Colonic mucosa (tissue), 4 donors: ENCODE measurements around the gene GLE1. TPM values are rescaled to one million over a fixed set of nuclear protein-coding genes. Genes with fewer than 3 reads are reported as not detected.

Experiments
- DNase-seq: peaks from one replicate; pipeline ENCODE4 v3.0.0-alpha.2; 2020
- H3K27ac ChIP-seq: fragments of 200-600 bp; one replicate; pipeline ENCODE4 v1.8.0; 2021
- H3K27me3 ChIP-seq: fragments of 200-600 bp; one replicate; pipeline ENCODE4 v1.8.0; 2021
- H3K36me3 ChIP-seq: fragments of 200-600 bp; one replicate; pipeline ENCODE4 v1.8.0; 2021
- H3K4me1 ChIP-seq: fragments of 200-600 bp; one replicate; pipeline ENCODE4 v1.8.0; 2021; ENCODE audit warnings: mild to moderate bottlenecking
- H3K4me3 ChIP-seq: fragments of 200-600 bp; one replicate; pipeline ENCODE4 v1.8.0; 2021
- H3K9ac ChIP-seq, 2 donors: one replicate each; pipeline ENCODE4 v1.7.0; 2013; ENCODE audit warnings: control low read depth in 2 of 2, low read depth in 2 of 2, low read length in 2 of 2
- H3K9me3 ChIP-seq: fragments of 200-600 bp; one replicate; pipeline ENCODE4 v1.8.0; 2021
- CTCF ChIP-seq: fragments of 200-600 bp; IDR thresholded peaks from one replicate; pipeline ENCODE4 v1.8.0; 2022; ENCODE audit warnings: antibody characterized with exemption, mild to moderate bottlenecking
- intact Hi-C: fragments of 100-400 bp; cut with DNase I; formaldehyde crosslinking; loops from one replicate; pipeline ENCODE4 v1.14.1; 2022
- total RNA-seq, 2 donors: library from RNA; stranded (reverse); fragmentation: NEBNext Ultra II Directional in 1 of 2; extraction: Animal tissue kit (Norgen Biotek cat#: 25700) in 1 of 2; gene quantifications; one replicate each; pipeline ENCODE4 v1.2.1, GENCODE V29; 2021
- donor health status: healthy.
- donor health status: DM: no; HTN: no; CAD: no.
- donor health status: DM: no; HTN: no; CAD: no.

GLE1 gene
- total RNA-seq, 2 donors from 2014 or later: 30.7 to 44.5 TPM

GRCh38 chr9:128457207-128457606 lies 47.3 kb upstream of the GLE1 start:
- Histone ChIP-seq H3K27me3 (no peaks in the 10 kb centered on the region), H3K4me3 (peak overlapping the region; percentile 90), H3K4me1 (no peaks in the 10 kb centered on the region), H3K27ac (no peak overlapping the region), H3K36me3 (no peaks in the 10 kb centered on the region), H3K9ac (no peak overlapping the region), H3K9me3 (no peaks in the 10 kb centered on the region)
- no peak for TF ChIP-seq CTCF
- no peak for DNase-seq
- intact Hi-C loops: no loop called here

- no peak overlapping the region for H3K4me3 ChIP-seq
- intact Hi-C loops: no loop called here
- H3K27me3 ChIP-seq: no peaks in the 10 kb centered on the region
- no peaks in the 10 kb centered on the region for H3K36me3 ChIP-seq
- H3K9me3 ChIP-seq: no peaks in the 10 kb centered on the region
- H3K4me1 ChIP-seq: no peaks in the 10 kb centered on the region
- no peak for TF ChIP-seq CTCF
- no peak overlapping the region for H3K9ac ChIP-seq
- H3K27ac ChIP-seq: no peak overlapping the region
- no peak for DNase-seq
Observed at GRCh38 chr9:128459011-128459410, 45.5 kb upstream of the GLE1 start.

- no peak for DNase-seq
- no peaks in the 10 kb centered on the region for H3K36me3 ChIP-seq
Observed at GRCh38 chr9:128469070-128469469, 35.4 kb upstream of the GLE1 start.

GRCh38 chr9:128470560-128470959 lies 34.0 kb upstream of the GLE1 start:
- H3K36me3 ChIP-seq: no peaks in the 10 kb centered on the region
- no peak for TF ChIP-seq CTCF

More at GRCh38 chr9:128469070-128469469, 35.4 kb upstream of the GLE1 start:
- Histone ChIP-seq H3K27me3 (no peaks in the 10 kb centered on the region), H3K4me1 (no peaks in the 10 kb centered on the region), H3K4me3 (no peak overlapping the region), H3K9ac (no peak overlapping the region), H3K9me3 (no peaks in the 10 kb centered on the region), H3K27ac (no peak overlapping the region)
- intact Hi-C loops: no loop called here
- TF ChIP-seq CTCF: no peak

GRCh38 chr9:128473104-128473503 lies 31.4 kb upstream of the GLE1 start:
- H3K36me3 ChIP-seq: peaks cover 4% of the 10 kb centered on the region
- no peak overlapping the region for H3K9ac ChIP-seq
- H3K27ac ChIP-seq: no peak overlapping the region
- no peaks in the 10 kb centered on the region for H3K9me3 ChIP-seq
- intact Hi-C loops: no loop called here
- no peaks in the 10 kb centered on the region for H3K27me3 ChIP-seq
- no peak for DNase-seq
- no peak for TF ChIP-seq CTCF
- H3K4me1 ChIP-seq: no peaks in the 10 kb centered on the region
- H3K4me3 ChIP-seq: no peak overlapping the region

More at GRCh38 chr9:128470560-128470959, 34.0 kb upstream of the GLE1 start:
- H3K9ac ChIP-seq: no peak overlapping the region
- H3K4me1 ChIP-seq: no peaks in the 10 kb centered on the region
- H3K9me3 ChIP-seq: no peaks in the 10 kb centered on the region
- intact Hi-C loops: no loop called here
- no peak overlapping the region for H3K4me3 ChIP-seq
- H3K27ac ChIP-seq: no peak overlapping the region
- no peak for DNase-seq
- no peaks in the 10 kb centered on the region for H3K27me3 ChIP-seq

GRCh38 chr9:128475867-128476266 lies 28.7 kb upstream of the GLE1 start:
- H3K4me1 ChIP-seq: no peaks in the 10 kb centered on the region
- no peak overlapping the region for H3K4me3 ChIP-seq
- no peak for TF ChIP-seq CTCF
- intact Hi-C loops: no loop called here
- H3K9ac ChIP-seq: no peak overlapping the region
- H3K27me3 ChIP-seq: no peaks in the 10 kb centered on the region
- no peaks in the 10 kb centered on the region for H3K9me3 ChIP-seq
- no peak overlapping the region for H3K27ac ChIP-seq
- peaks cover 4% of the 10 kb centered on the region for H3K36me3 ChIP-seq
- DNase-seq: no peak
